GM21576 (cell line): Measurements from ENCODE around the gene VSTM2L.
"Not testable (repeated sequence)": the region's sequence is repeated elsewhere in the genome, so short reads cannot be mapped to it uniquely, and the experiment has no call there.

Source experiments
- ATAC-seq: cut with Tn5 transposase; IDR thresholded peaks from one replicate; pipeline ENCODE4 v1.9.1; 2021; ENCODE audit warnings: mild to moderate bottlenecking, moderate library complexity; ENCODE audit not compliant: unreplicated experiment

The VSTM2L gene, protein sequence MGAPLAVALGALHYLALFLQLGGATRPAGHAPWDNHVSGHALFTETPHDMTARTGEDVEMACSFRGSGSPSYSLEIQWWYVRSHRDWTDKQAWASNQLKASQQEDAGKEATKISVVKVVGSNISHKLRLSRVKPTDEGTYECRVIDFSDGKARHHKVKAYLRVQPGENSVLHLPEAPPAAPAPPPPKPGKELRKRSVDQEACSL

DNA sequence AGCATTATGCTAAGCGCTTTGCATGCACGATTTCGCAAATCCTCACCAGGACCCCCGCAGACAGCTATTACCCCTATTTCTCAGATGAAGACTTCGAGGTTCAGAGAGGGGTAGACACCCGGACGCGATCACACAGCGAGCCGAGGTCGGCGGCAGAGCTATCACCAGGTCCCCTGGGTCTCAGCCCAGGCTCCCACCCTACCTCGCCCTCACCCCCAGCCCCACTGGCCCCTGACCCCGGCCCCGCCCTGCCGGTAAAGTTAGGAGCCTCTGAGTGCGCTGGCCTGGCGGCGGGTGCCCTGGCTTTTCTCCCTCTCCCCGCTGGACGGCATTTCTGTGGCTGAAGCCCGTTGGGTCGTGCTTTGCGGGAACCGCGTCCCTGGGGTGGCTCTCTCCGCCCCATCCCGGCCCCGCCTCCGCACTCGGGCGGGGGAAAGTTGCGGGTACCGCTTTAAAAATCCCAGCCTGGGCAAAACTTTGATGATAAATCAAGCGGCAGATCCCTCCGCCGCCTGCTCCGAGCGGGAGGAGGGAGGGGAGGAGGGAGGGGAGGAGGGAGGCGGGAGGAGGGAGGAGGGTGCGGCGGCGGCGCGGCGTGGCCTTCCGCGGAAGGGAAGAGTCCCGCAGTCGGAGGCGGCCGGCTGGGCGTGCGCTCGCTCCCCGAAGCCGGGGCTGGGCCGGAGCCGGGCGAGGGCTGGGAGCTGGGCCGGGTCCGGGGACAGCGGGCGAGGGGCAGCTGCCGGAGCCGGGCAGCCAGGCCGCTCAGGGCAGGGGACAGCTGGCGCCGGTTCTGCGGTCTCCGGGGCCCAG is at the start of gene VSTM2L:
VSTM2L (plus strand) TSS at position 624 of the 810 bp plus-strand sequence. CDS start 224 bp downstream, outside the sequence.
- no peak for ATAC-seq

DNA sequence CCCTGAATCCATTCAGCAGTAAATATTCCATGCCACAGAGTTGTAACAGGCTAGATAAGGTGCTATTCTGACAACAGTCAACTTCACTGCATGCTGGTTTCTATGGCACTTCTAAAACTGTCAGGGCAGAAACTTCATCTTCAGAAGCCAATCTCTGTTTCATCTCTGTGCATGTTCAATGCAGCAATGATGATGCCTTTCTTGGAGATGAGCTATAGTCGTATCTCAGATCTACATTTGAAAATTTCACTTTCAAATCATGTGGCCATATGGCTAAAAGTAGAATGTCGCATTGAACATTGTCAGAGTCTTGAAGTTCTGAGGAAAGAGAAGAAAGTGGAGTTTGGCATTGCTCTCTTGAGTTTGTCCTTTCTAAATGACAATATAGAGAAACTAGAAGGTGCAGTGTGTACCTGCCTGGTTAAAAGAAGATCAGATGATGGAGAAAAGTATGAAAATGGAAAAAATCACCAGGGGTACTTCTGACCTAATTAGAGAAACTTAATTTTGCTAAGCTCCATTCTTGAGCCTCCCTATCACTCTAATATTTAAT is 49.0 kb upstream of the VSTM2L start:
- peak; percentile 76 for ATAC-seq

DNA sequence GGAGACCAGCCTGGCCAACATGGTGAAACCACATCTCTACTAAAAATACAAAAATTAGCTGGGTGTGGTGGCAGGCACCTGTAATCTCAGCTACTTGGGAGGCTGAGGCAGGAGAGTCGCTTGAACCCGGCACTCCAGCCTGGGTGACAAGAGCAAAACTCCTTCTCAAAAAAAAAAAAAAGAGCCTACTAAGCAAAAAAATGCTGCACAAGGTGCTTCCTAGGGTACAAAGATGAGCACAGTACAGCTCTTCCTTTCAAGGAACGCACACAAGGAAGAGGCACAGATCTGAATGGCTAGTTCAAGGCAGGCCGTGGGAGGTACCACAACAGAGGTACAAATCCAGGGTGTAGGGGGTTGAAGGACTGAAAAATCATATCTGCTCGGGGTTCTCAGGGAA is 46.9 kb upstream of the VSTM2L start:
- ATAC-seq, result not testable (repeated sequence)

DNA sequence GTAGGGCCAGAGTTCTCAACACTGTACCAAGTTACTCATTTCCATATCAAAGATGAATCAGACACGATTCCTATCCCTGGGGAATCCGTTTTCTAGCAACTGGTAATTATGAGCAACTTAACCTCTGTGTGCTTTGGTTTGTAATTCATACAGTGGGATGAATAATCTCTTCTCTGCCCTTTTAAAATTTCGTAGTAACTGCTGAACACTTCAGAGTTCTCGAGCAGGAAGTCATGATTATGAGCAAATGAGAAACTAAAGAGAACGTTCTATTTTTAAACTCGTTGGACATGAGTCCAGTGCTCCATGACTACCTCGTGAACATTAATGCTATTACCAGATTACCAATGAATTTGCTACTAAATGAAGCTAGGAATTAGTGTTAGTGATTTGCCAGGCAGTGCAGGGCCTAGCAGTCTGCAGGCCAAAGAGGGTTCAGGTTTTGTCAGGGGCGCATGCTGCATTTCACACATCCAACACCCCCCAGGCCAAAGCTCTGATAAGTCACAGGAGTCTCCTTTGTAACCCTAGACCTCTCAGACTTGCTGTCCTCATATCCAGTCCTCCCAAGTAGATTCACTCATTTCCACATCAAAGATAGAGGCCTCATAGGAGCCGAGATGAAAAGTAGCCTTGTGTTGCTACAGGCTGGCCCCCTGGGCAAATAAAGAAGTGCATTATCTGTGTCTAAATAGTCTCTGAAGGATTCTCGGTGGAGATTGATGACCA is 45.8 kb upstream of the VSTM2L start:
- no peak for ATAC-seq

DNA sequence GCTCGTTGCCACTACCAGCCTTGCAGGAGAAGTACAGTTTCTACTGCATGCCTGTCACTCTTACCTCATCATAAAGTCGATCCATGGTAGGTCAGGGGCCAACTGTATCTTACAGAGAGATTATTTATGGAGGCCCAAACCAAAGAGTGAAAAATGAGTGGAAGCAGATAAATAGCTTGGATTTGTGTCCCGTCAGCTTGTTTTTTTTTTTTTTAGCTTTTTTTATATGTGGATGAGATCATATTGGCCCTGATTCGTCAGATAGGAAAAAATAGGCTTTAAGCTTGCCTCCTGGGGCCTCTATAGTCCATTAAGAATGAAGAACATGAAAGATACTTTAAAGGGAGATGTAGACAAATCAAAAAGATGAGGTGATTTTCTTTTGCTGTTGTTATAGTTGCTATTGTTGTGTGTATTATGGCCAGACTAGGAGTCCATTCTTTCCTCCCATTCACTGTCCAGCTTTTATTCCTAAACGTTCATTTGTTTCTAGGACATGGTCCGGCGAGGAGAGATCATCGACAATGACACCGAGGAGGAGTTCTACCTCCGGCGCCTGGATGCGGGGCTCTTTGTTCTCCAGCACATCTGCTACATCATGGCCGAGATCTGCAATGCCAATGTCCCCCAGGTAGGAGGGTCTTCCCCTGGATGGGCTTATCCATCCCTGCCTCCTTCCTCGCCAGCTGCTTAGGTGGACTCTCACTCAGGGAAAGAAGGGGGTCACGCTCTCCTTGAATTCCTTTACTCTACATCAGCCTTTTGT is 43.3 kb upstream of the VSTM2L start:
- no peak for ATAC-seq

DNA sequence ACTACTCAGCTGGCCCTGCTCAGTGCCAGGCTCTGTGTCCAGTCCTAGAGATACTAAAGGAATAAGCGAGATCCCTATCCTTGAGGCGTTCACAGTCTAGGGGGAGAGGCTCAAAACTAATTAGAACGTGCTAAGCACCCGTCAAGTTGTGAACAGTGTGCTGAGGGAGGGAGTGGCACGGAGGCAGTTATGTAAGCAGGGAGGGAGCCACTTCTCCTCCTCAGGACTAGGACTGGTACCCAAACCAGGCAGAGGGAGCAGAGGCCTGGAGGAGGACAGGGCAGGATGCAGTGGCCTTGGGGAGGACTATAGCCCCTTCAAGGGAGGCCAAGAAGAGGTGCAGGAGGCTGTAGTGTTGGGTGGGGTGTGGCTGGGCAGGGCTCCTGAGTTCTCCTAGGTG is 39.6 kb upstream of the VSTM2L start:
- ATAC-seq, result no peak

DNA sequence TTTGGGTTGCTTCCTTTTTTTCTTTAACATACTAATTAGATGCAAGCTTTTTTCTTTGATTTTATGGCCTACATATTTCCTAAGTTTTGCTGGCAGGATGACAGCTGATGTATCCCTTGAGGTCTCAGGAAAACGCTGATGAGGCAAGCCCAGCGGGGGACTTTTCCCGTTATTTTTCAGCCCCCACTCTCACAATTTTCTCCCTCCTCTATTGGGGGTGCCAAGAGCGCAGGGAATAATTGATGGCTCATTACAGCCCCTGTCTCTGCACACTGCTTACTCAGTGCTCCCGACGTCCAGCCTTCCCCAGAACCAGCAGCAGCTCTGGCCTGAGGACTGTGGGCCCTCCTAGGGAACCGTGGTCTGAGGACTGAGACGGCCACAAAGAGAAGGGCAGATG is 38.6 kb upstream of the VSTM2L start:
- no peak for ATAC-seq

DNA sequence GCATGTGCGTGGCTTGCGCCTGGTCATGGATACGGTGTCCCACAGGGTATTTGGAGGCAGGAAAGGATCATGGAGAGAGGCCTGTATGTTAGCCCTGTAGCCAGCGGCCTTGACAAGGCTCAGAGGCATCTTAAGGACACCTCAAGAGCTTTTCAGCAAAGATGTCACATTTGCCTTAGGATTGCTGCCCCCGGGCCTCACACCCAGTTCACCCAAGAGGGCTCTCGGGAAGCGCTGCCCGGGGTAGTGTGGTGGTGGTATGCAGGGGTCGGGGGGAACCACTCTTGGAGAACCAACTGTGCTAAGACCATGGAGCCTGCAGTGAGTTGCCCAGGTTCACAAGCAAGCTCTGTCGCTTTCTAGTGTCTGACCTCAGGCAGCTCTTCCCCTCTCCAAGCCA is 36.9 kb upstream of the VSTM2L start:
- no peak for ATAC-seq

DNA sequence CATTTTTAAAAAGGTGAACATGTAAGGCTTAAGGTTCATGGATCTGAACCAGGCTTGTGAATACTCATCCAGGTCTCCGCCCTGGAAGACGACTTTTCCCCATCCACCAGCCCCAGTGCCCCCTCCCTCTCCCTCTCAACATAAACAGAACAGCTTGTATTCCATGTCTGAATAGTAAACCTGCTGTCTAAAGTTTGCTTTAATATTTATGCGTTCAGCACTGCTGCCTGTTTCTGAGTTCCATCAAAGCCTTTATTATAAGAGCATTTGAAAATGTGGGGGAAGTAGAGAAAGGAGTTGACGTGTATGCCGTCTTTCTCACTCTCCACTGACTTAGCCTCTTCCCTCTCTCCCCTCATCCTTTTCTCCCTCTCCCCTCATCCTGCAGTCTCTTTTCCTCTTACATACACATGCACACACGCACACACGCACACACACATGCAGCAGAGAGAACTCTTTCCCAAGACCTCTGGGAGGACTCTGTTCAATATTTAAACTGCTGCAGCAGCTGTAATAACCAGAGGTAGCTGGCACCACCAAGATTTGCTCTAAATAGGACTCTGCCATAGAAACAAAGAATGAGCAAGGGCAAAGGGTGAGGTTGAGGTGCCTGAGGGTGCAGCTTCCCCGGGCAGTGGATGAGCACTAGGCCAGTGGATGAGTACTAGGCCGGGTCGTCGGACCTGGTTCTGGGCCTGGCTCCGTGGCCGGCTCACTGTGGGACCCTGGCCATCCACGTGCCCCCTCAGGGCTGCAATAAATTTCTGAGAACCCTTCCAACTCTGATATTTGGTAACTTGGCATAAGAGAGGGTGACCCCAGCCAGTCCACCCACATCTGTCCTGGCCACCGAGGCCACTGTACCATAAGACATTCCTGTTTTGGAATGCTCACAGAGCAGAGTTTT is 35.4 kb upstream of the VSTM2L start:
- no peak for ATAC-seq

DNA sequence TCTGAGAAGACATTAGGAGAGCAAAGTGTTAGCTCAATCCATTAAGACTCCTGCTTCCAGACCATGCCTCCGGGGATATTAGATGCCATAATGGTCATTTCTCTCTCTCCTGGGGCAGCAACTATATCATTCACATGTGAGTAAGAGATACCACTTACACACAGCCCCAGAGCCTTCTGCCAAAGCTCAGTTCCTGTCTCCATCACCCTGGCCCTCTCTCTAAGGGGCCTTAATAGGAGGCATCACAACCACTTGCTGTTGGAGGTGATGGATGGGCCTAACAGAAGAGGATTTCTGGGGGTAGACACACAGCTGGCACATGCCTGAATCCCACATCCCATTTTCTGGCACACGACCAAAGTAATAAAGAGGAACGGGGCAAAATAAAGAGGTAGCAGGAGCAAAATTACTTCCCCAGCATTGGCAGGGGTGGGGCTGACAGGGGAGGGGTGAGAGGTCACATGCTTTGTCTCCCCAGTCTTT is 34.0 kb upstream of the VSTM2L start:
- no peak for ATAC-seq

DNA sequence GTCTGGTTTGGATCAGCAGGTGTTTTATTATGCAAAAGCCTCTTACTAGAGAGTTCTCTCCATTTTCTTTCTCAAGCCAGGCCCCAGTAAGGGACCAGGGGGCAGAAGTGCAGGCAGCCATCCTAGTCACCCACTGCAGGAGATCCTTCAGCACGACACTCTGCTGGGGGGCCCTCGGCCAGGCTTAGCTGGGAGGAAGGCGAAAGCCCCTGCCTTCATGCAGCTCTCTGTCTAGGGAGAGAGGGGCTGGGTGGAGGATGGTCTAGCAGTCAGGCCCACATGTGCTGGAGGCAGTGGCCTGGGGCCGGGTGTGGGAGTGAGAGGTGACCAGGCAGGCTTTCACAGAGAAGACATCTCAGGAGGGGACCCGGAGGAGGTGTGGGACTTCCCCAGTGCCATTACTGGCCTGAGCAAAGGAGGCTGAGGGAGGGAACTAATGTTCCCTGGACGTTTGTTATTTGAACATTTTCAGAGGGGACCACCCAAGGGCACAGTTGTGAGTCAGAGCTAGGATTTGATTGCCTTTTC is 33.5 kb upstream of the VSTM2L start:
- ATAC-seq, result no peak

DNA sequence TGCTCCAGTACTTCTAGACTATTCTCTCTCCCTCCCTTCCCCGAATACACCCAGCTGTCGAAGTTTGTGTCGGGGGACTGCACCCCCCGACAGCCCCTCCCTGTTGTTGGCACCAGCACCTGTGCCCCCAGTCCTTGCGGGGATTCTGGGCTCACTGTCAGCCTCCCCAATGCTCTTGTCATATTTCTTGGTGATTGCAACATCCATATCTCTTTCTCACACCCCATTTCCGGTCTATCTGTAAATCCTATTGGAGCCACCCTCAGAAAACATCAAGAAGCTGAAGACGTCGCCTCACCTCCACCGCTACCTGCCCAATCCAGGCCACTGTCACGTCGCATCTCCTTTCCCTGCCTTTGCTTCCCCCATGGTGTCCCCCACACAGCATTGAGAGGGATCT is 32.6 kb upstream of the VSTM2L start:
- no peak for ATAC-seq

DNA sequence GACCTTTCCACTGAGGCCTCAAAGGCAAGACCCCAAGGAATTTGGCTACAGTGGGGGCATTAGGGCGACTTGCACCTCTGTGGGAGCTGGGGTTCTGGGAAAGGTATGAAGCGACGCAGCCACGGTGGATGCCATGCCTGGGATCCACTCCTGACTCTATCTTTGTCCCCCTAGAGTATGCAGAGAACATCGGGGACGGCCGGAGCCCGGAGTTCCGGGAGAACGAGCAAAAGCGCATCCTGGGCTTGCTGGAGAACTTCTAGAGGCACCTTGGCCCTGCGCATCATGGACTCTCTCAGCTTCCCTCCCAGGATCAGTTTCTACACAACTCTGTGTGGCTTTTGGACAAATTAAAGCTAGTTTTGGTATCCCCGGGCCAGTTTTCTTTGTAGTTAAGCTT is 31.2 kb upstream of the VSTM2L start:
- no peak for ATAC-seq

DNA sequence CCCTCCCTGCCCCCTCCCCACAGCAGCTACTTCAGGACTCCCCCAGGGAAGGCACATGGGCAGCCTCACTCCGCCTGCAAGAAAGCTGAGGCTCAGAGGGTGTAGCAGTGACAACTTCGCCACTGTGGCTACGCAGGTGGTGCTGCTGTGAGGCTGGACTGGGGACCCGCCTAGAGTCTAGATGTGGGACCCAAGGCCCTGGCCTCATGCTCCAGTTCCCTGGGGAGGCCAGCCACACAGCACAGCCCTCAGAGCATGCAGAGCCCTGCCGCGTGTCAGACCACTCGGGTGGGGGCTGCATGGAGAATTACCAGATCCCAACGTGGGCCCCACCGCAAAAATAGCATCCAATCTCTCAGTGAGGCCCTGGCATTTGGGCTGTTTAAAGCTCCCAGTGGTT is 30.8 kb upstream of the VSTM2L start:
- ATAC-seq, result no peak

DNA sequence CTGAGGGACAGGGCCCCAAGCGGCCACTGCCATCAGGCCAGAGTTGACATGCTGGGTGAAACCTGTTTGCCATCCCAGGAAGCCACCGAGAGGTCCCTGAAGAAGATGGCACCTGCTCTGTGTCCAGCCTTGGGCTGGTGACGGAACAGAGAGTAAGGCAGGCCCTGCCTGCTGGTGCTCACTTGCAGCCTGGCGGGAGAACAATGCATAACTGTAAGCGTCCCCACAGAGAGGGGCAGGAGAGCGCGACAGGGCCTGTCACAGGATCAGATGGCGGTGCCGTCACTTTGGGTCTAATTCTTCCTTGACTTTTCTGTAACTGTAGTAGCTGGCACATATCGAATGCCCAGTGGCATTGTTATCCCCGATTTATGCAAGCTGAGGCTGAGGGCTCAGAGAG is 29.0 kb upstream of the VSTM2L start:
- no peak for ATAC-seq

DNA sequence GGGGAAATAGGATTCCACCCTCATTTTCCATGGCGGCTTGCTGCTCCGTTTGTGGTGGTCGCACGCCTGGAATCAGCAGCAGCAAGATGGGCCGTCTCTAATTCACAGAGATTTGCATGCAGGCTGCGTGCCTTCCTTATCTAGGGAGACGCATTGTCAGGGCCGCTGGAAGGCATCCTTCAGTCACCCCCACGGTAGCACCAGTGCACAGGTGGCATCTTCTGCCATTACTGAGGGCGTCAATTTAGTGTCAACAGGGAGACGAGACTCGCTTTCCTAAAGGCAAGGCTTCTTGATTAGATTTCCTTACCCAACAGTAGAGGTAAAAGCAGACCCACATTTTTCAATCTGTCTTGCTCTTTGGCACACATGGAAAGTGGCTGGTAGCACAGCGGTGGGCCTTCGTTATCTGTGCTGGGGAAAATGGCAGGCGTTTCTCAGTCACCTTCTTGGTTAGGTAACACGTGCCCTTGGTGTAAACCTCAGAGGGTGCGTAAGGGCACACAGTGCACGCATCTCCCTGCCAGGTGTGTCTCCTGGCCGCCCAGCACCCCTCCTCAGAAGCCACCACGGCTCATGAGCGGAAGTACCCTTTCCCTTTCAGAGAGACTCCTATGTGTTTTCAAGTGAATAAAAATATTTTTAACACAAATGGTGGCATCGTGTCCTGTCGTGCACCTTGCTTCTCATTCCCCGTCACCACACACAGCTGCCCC is 27.3 kb upstream of the VSTM2L start:
- ATAC-seq, result no peak

DNA sequence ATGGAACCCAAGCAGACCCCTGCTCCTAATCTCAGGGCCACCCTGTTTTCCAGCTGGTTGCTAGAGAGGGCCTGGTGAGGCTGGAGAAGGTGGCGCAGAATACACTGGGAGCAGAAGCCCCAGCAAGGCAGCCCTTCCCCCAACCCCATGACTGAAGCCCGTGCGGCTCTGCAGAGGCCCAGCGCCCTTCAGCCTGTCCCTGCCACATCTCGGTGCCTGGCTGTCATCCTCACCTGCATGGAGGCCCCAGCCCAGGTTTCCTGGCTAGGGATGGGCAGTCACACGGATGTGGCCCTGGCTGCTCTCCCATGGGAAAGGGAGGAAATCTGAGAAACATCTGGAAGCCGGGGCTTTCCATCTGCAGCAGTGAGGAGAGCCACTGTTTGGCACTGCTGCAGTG is 26.1 kb upstream of the VSTM2L start:
- no peak for ATAC-seq

DNA sequence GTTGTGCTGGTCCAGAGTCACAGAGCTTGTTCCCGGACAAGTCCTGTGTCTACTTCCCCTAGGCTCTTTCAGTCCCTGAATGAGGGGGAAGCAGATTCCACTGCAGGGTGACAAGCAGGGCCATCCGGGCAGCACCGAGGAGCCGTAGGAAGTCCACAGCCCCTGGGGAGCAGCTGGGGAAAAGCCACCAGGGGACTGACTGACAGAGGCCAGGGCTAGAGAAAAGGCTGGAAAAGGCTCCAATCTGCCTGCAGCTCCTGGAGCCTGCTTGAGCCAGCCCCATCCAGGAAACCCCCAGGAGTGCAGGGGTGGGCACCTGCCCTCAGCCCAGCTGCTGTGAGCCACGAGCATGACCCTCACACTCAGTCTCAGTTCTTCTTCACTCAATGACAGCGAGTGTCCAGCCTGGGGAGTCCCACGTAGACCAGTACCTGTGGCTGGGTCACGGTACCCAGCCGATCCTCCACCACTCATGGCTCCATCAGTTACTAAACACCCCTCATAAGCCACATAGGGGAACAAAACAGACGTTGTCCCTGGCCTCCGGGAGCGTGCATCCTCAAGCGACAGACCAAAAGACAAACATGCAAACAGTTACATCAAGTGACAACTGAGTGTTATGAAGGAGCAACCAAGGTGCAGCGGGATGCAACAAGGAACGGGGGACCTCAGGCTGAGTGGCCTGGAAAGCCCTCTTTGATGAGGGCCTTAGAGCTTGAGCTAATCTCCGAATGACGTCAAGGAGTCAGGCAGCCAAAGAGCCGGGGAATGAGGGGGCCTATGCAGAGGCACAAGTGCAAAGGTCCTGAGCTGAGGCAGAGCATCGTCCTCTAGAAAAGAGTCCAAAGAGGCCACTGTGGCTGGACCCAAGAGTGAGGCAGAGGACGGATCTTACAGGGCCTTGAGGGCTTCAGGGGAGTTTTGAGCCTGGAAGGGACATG is 24.8 kb upstream of the VSTM2L start:
- ATAC-seq, result no peak
